GM18951 (cell line): ENCODE results near the gene PPOX.

ENCODE experiments used
- POLR2A ChIP-seq: IDR thresholded peaks from 4 replicates; pipeline ENCODE4 v1.6.1; 2011; ENCODE audit warnings: mild to moderate bottlenecking; ENCODE audit not compliant: insufficient read length, insufficient read depth; ENCODE audit errors: extremely low read depth
- in situ Hi-C: fragments of 300-500 bp; cut with MboI; formaldehyde crosslinking; loops from one replicate; pipeline ENCODE4 v1.12.0; 2022; ENCODE audit warnings: low sequenced_read_pairs, mixed read lengths, inconsistent platforms; ENCODE audit not compliant: unreplicated experiment

PPOX gene

GRCh38 chr1:161159913-161160243, 6.3 kb upstream of the PPOX start:
- in situ Hi-C loops = no loop called here

GRCh38 chr1:161160671-161161145, 5.5 kb upstream of the PPOX start:
- no peak for TF ChIP-seq POLR2A
- in situ Hi-C loops = no loop called here

More at GRCh38 chr1:161159913-161160243, 6.3 kb upstream of the PPOX start:
- no peak for TF ChIP-seq POLR2A

GRCh38 chr1:161161652-161162051, 4.6 kb upstream of the PPOX start:
- TF ChIP-seq POLR2A = no peak
- in situ Hi-C loops = no loop called here

GRCh38 chr1:161162052-161162451, 4.2 kb upstream of the PPOX start:
- no peak for TF ChIP-seq POLR2A
- in situ Hi-C loops = no loop called here

GRCh38 chr1:161162806-161163205, 3.4 kb upstream of the PPOX start:
- in situ Hi-C loops = no loop called here
- no peak for TF ChIP-seq POLR2A

GRCh38 chr1:161163793-161164192, 2.4 kb upstream of the PPOX start:
- no peak for TF ChIP-seq POLR2A
- in situ Hi-C loops = no loop called here

- in situ Hi-C loops = no loop called here
- no peak for TF ChIP-seq POLR2A
These were observed 1.2 kb upstream of the PPOX start for GRCh38 chr1:161164901-161165610.

GRCh38 chr1:161166669-161167548, 683 bp downstream of the PPOX start:
- TF ChIP-seq POLR2A = no peak
- in situ Hi-C loops = no loop called here

- no peak for TF ChIP-seq POLR2A
- in situ Hi-C loops = no loop called here
These were observed 2.7 kb downstream of the PPOX start for GRCh38 chr1:161168906-161169305.

- in situ Hi-C loops = no loop called here
- no peak for TF ChIP-seq POLR2A
These were observed 5.0 kb downstream of the PPOX start for GRCh38 chr1:161171191-161171590.

GRCh38 chr1:161171696-161172095, 5.5 kb downstream of the PPOX start:
- no peak for TF ChIP-seq POLR2A

GRCh38 chr1:161172349-161172748, 6.1 kb downstream of the PPOX start:
- TF ChIP-seq POLR2A = no peak
- in situ Hi-C loops = no loop called here

More at GRCh38 chr1:161171696-161172095, 5.5 kb downstream of the PPOX start:
- in situ Hi-C loops = no loop called here

GRCh38 chr1:161172776-161173376, 6.7 kb downstream of the PPOX start:
- in situ Hi-C loops = no loop called here

More at GRCh38 chr1:161172776-161173376, 6.7 kb downstream of the PPOX start:
- no peak for TF ChIP-seq POLR2A
